HG03064 (cell line): ENCODE data around the gene VPS13C.

Source experiments
- ATAC-seq: cut with Tn5 transposase; IDR thresholded peaks from one replicate; pipeline ENCODE4 v1.9.1; 2021; ENCODE audit warnings: low read depth; ENCODE audit not compliant: unreplicated experiment

Gene VPS13C

DNA sequence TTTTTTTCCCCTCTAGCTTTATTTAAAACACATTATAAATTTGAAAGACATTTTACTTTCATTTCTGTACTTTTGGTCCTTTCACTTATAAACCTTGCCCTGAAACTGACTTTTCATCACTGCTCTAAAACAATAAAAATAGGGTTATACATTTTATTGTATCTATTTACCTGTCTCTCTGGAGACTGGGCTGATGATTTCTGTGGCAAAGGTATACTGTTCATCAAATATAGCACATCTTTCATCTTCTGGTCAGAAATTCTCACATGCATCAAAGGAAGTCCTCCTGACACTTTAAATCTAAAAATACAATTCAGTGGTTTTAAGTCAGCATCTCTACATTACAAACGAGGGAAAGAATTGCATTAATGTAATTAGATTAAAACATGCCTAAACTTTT, 86.1 kb downstream of the VPS13C start:
- no peak for ATAC-seq

DNA sequence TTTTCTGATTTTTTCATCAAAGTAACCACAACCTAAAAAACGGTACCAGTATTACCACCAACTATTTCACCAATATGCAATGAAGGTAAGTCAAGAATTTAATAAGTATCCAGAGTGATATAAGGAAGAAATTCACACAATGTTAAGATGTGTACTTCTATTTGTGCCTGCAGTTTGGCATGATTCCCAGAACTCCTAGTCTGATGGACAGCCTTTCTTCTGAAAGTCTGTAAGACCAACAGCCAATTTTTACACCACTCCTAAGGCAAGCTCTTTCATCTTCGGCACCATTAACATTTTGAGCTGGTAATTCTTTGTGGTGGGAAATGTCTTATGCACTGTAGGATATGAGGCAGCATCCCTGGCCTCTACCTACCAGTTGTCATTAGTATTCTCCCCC, 108.3 kb downstream of the VPS13C start:
- ATAC-seq = no peak

DNA sequence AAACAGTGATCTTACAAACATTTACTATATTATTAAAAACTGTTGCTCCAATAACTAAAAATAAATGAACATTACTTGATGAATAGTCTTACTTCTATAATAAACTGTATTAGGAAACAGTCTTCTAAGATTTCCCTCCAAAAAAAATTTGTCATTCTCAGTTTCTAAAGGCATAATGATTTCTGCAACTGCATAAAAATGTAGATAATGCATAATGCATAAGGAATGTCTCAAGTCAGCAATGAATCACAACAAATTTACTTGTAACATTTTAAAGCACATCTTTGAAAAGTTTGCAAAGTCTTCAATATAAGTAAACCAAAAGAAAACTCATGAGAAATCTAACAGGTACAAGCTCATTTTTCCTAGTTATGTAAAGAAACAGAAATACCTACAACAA, 113.5 kb downstream of the VPS13C start:
- ATAC-seq = no peak

DNA sequence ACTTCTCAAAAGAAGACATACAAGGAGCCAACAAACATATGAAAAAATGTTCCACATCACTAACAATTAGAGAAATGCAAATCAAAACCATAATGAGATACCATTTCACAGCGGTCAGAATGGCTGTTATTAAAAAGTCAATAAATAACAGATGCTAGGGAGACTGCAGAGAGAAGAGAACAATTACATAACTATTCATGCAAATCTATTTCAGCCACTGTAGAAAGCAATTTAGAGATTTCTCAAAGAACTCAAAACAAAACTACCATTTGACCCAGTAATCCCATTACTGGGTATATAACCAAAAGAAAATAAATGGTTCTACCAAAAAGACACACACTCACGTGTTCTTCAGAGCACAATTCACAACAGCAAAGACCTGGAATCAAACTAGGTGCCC, 116.3 kb downstream of the VPS13C start:
- ATAC-seq = no peak

DNA sequence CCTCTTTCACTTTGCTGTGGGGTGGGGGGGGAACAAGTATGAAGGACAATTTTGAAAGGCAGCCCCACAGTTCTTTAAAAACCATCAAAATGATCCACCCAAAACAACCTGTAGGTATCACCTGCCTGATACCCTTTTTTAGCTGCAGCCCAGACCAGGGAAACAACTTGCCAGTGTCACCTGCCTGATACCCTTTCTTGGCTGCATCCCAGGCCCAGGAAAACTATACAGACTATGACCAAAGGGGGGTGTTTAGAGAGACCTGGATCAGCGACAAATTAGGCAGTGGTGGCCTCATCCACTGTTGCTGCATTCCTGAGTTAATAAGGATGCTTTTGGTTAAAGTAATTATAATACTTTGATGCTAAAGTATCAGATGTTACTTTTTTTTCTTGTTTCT, 122.0 kb downstream of the VPS13C start:
- no peak for ATAC-seq

DNA sequence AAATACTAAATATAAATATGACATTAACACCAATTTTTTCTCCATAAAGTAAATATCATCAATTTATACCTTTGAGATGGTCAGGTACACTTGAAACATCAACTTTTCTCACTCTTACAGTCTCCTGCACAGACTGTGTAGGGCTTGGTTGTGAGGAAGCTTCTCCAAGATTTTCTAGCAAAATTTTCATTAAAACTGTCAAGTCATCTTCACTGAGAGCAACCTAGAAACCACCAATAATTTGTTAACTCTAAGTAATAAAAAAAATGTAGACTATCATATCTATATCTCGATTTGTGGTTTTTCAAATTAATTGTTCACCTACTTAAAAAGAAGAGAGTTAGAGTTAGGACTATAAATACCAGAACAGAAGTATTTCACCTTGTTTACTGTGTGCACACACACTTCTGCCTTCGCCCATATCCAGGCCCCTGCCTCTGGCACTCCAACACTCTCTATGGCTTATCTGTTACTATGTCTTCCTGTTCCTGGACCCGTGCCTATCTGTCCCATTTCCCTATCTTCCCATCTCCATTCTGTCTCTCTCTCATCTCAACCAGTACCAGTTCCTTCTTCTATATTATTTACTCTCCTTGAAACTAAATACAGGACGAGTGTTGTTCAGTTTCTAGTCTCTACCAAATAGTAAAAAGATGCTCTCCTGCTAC, 123.6 kb downstream of the VPS13C start:
- ATAC-seq = no peak

DNA sequence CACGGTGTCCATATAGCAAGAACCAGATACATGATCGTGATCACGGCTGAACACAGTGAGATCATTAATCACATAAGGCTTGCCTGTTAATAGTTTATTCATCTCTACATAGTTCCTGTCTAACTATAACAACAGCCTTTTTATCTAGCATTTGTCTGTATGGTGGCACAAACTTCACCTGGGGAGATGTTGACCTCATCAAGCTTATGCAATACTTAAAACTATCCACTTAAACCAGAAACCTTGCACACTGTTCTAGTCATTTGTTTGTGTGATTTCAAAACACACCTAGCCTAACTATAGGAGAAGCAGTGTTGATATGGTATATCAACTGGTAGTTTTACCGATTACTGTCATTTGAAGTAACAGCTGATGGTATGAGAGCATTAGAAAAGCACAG, 124.8 kb downstream of the VPS13C start:
- no peak for ATAC-seq

DNA sequence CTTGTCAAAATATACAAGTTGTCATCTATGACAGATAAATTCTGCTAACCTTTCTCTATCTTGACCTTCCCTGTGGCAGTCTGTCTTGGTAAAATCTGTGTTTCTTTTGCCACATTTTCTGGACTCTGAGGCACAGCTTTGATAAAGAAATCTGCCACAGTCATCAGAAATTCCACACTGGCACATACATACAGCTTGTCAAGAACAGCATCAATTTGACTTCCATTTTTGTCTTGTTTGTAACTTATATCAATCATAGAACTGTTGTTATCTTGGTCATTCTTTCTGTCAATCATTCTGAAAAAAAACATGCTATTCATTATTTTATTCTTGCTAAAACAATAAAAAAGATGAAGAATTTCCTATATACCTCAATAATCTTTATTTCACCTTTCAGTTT, 130.8 kb downstream of the VPS13C start:
- ATAC-seq = no peak

DNA sequence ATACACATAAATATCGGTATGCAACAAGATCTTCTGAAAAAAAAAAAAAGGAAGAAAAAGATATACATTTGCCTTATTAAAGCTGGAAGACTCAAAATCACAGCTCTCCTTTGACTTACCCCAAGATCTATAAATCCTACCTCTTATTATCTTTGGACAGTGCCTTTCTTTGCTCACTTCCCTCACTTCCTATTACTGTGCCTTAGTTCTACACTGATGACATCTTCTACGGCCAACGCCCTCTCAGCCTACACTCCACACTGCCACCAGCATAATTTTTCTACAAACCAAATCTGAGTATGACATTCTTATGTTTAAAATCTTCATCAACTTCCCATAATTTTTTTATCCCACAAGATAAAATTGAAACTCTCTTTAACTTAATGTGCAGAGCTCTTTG, 137.1 kb downstream of the VPS13C start:
- no peak for ATAC-seq

DNA sequence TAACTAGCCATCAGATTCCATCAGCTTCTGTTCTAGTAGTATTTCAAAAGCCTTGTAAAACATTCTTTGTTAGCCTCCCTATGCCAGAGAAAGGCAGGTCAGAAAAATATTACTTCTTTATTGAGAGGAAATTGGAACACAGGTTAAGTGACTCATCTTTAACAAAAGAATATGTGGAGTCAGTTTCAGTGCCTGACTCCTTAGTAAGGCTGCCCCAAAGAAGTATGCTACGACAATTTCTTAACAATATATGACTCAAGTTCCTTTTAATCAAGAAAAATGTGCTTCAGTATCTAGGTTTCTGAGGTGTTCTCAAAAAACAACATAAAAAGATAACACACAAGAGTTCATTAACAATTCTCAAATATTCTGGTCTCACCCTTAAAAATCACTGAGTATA, 139.2 kb downstream of the VPS13C start:
- ATAC-seq = no peak

DNA sequence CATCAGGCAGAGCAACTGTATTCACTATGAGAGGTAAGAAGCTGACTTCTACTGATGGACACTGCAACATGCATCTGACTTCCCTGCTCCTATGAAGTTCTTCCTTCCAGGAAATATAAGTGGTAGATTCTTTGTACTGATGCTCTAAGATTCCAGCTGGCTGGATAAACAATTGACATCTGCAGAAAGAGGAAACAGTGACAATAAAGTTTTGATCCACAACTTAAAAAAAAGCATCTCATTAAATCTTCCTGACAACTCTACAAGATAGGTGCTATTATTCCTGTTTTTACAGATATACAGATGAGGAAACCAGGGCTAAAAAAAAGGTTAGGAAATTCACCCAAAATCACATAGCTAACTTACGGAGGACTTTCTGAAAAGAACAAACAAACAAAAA, 142.8 kb downstream of the VPS13C start:
- ATAC-seq = no peak

DNA sequence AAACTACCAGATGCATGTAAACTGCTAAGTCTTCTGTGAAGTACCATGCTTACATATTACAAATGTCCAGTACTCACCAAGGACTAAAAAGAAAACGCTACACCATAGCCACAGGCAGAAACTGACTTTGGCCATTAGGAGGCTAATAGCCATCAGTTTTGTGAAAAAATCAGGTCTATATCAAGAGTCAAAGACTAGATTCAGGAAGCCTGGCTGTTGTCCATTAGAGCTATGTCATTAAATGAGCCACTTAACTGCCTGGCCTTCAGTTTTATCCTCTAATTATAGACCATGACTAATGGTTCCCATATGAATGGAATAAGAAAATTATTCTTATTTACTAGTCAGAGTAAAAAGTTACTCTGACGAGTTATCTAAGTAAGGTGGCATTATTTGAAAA, 144.1 kb downstream of the VPS13C start:
- ATAC-seq = no peak

DNA sequence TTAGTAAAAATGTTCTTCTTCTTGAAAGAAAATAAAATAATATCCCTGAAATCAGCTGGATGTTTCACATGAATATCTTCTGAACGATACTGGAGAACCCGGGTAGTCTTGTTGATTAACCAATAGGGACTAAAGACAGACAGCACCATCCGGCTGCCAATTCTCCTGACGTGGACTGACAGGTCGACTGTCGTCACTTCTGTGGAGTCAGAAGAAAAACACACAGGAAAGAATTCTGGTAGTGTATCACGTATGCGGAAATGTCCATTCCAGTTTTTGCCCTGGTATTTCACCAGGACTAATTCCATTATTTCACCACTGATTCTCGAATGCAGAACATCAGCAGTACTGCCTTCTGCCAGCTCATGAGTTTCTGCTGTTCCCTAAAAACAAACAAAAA, 144.6 kb downstream of the VPS13C start:
- no peak for ATAC-seq

DNA sequence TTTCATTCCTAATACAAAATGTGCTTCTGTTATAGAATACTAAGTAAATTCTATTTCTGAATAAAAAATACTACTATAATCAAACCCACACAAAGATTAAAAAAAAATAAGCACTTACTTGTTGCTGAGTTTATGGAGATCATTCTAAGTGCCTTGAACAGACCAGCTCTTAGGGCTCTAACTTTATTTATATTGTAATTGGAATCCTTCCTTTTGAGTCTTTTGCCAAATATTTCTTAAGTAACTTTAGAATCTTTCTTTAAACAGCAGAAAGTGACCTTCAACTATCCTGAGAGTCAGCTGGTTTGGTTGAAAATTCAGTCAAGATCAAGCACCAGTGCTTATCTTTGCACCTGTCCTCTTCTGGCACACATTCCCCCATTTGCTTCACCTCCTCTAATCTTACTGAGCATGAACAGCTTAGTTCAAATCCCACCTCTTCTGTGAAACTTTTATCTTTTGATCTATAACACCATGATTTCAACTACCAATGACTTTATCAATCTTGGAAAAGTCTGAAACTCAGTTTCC, 149.3 kb downstream of the VPS13C start:
- no peak for ATAC-seq

DNA sequence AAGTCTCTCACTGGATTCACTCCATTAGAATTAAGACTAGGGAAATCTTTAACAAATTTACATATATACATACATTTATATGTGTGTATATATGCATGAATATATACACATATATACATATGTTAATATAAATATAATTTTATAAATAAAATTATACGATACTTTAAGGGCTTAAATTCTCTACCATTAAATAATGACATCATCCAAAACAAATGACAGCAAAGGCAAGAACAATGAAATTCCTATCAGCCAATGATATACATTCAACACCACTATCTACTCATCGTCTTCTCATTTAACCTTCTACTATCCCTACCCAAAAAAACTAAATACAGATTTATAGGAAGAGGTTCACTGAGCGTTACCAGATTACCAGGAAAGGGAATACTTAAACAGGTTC, 152.0 kb downstream of the VPS13C start:
- ATAC-seq = no peak

DNA sequence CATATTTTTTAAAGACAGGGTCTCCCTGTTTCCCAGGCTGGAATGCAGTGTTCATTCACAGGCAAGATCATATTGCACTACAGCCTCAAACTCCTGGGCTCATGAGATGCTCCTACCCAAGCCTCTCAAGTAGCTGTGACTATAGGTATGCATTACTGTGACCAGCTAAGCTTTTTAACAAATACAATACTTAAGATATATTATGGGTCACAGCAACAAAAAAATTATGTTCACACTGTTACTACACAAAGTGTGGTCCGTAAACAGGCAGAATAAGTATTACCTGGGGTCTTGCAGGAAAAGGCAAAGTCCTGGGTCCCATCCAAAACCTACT, 152.5 kb downstream of the VPS13C start:
- no peak for ATAC-seq

DNA sequence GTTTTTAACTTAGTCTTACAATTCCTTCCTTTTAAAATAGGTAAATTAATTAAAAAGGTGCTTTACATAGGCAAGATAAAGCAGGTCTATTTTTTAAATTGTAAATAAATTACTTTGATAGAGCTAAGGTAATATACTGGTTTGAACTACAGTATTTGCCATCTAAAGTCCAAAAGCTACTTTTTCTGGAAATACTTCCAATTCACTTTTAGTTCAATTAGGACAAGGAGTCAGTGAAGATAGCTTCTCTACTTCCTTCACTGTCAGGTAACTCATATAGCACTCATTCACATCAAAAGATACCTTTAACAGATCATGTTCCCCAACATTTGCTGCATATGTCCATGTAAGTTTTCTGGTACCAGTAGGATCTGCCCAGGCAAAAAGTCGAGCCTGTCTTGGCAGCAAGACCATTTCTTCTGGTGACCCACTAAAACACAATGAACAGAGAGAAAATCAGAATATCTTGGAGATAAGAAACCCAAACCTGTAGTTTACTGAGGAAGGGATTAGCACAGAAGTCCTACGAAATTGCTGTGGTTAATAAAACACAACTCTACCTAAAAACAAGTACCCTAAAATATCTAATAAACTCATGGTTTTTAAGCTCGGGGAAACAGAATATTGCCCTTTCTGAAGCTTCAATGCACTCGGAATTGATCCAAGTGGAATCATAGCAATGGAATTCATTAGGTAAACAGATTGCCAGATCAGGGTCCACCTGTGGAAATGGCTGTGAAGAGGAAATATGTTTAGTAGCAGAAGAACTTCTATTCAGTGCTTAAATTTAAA, 153.1 kb downstream of the VPS13C start:
- no peak for ATAC-seq

DNA sequence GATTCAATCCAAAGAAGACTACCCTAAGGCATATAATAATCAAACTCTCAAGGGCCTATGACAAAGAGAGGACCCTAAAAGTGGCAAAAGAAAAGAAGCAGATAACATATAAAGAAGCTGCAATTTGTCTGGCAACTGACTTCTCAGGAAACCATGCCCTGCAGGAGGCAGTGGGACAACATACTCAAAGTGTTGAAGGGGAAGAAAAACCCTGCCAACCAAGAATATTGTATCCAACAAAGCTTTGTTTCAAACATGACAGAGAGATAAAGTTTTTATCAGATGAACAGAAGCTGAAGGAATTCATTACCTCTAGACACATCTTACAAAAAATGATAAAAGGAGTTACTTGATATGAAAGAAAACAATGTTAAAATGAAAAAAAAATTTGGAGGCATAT, 167.1 kb downstream of the VPS13C start:
- ATAC-seq = no peak

DNA sequence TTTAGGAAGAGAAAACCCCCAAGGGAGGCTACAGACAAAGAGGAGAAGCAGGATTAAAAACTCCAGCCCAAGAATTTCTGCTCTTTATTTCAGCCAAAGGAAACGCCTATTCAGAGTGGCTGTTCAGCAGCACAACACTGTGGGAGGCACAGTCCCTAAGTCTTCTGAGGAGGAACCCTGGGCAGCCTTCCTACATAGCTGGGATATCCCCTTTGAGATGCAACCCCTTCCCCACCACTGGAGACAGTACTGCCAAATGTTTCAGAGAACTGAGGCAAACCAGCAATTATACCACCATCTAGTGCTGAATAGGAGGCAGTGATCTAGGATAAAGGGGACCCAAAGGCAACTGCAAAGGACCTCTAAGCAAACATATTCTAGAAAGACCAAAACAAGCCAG, 168.1 kb downstream of the VPS13C start:
- no peak for ATAC-seq

DNA sequence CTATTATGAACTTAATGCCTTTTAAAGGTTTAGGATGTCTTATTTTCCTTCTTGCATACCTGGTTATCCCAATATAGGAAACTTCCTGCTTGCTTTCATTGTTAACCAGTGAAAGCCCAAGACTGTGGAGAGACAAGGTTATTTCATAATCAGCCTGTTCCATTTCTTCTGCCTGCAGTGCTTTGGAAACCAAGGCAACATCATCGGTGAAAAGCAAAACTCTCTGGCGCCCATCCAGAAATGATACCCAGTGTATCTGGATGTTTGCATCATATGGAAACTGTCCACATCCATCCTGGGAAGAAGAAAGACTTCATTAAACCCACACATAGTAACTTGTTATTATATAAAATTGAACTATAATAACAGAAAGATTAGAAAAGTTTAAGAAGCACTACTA, 170.1 kb downstream of the VPS13C start:
- ATAC-seq = no peak

DNA sequence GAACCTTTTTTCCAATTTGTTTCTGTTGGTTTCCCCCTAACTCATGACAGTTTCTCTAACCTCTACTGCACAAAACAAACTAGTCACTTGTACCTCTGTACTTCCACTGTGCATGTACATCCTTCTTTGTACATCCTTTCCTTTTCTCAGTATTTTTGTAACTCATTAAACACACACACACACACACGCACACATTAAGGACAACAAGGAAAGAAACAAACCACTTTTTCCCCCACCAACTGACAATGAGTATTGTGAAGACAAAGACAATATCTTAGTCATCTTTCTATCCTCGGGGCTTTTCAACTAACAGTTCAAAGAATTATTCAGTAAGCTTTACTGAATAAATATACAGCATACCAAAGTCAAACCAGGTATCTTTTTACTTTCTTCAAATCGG, 170.5 kb downstream of the VPS13C start:
- ATAC-seq = no peak

DNA sequence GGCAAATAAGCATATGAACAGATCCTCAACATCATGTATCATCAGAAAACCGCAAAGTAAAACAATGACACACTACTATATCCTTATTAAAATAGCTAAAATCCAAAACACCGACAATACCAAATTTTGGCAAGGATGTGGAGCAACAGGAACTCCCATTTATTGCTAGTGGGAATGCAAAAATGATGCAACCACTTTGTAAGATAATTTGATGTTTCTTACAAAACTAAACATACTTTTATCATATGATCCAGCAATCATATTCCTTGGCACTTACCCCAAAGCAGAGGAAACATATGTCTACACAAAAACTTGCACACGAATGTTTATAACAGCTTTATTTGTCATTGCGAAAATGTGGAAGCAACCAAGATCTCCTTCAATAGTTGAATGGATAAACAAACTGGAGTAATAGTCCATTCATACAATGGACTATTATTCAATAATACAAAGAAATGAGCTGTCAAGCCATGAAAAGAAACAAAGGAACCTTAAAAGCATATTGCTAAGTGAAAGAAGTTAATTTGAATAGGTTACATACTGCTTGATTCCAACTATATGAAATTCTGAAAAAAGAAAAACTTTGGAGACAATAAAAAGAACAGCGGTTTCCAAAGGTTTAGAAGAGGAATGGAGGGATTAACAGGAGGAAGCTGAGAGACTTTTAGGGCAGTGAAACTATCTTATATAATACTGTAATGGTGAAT, 172.0 kb downstream of the VPS13C start:
- no peak for ATAC-seq
